ENCODE measurements around the gene C1orf122.

GRCh38 chr1:37762516-37762915, 45.1 kb upstream of the C1orf122 start:
- TF ChIP-seq CTCF (conservative IDR thresholded peaks at IDR 0.05; ENCODE audit: low read depth, low read length), result no peak
- no peak for TF ChIP-seq POLR2A (IDR thresholded peaks at IDR 0.05; ENCODE audit: low read depth, low read length)
- no peak for TF ChIP-seq MXI1 (IDR thresholded peaks at IDR 0.05; ENCODE audit: borderline replicate concordance, low read depth, low read length)
- TF ChIP-seq SMC3 (IDR thresholded peaks at IDR 0.05; ENCODE audit: low read depth, low read length), result no peak
- TF ChIP-seq RCOR1 (IDR thresholded peaks at IDR 0.05; ENCODE audit: insufficient replicate concordance, low read length), result no peak
- TF ChIP-seq RAD21 (IDR thresholded peaks at IDR 0.05; ENCODE audit: low read length), result no peak
- TF ChIP-seq RFX5 (IDR thresholded peaks at IDR 0.05; ENCODE audit: low read depth, low read length), result no peak
